HUES6 (cell line): ENCODE measurements around the gene SRD5A3.
"Not testable (repeated sequence)": the region's sequence is repeated elsewhere in the genome, so short reads cannot be mapped to it uniquely, and the experiment has no call there.

Source experiments
- H3K27ac ChIP-seq: 2 replicates; pipeline ENCODE4 v1.7.0; 2013; ENCODE audit warnings: low read depth, mild to moderate bottlenecking, low read length, inconsistent platforms
- H3K27me3 ChIP-seq: 2 replicates; pipeline ENCODE4 v1.6.1; 2013; ENCODE audit warnings: low read length; ENCODE audit not compliant: control insufficient read depth, insufficient read depth
- H3K36me3 ChIP-seq: 2 replicates; pipeline ENCODE4 v1.6.1; 2013; ENCODE audit warnings: low read length; ENCODE audit not compliant: control insufficient read depth, insufficient read depth
- H3K4me1 ChIP-seq: 2 replicates; pipeline ENCODE4 v1.6.1; 2013; ENCODE audit warnings: low read length; ENCODE audit not compliant: control insufficient read depth, insufficient read depth
- H3K4me3 ChIP-seq: 2 replicates; pipeline ENCODE4 v1.5.1; 2013; ENCODE audit warnings: low read depth, low read length
- H3K9ac ChIP-seq: one replicate; pipeline ENCODE4 v1.6.1; 2013; ENCODE audit warnings: mild to moderate bottlenecking, low read length
- H3K9me3 ChIP-seq: 2 replicates; pipeline ENCODE4 v1.6.1; 2013; ENCODE audit warnings: low read depth, low read length; ENCODE audit not compliant: control insufficient read depth, insufficient read depth

The SRD5A3 gene

GRCh38 chr4:55358668-55359067, 12.6 kb downstream of the SRD5A3 start:
- H3K36me3 ChIP-seq, result peaks cover 7% of the 10 kb centered on the region
- H3K4me1 ChIP-seq, result 0 out of 2 replicates have a peak, but pooled peaks cover 6% of the 10 kb centered on the region
- no peak overlapping the region for H3K27ac ChIP-seq
- H3K9me3 ChIP-seq, result no peaks in the 10 kb centered on the region
- H3K27me3 ChIP-seq, result no peaks in the 10 kb centered on the region
- no peak overlapping the region for H3K4me3 ChIP-seq
- H3K9ac ChIP-seq, result no peak overlapping the region

- H3K4me1 ChIP-seq, result peaks cover 7% of the 10 kb centered on the region; the same call in 1 of the 2 replicates
- H3K36me3 ChIP-seq, result peaks cover 8% of the 10 kb centered on the region
- H3K9me3 ChIP-seq, result no peaks in the 10 kb centered on the region
- H3K27me3 ChIP-seq, result no peaks in the 10 kb centered on the region
- H3K9ac ChIP-seq, result no peak overlapping the region
- no peak overlapping the region for H3K4me3 ChIP-seq
- no peak overlapping the region for H3K27ac ChIP-seq
These were observed 13.4 kb downstream of the SRD5A3 start for GRCh38 chr4:55359397-55359916.

DNA sequence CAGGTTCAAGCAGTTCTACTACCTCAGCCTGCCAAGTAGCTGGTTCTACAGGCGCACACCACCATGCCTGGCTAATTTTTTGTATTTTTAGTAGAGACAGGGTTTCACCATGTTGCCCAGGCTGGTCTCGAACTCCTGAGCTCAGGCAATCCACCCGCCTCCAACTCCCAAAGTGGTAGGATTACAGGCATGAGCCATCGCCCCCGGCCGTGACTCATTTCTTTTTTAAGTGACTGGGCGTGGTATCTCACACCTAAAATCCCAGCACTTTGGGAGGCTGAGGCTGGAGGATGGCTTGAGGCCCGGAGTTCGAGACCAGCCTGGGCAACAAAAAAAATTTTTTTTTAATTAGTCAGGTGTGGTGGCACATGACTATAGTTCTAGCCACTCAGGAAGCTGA, 16.9 kb downstream of the SRD5A3 start:
- H3K27me3 ChIP-seq, H3K9me3 ChIP-seq, H3K36me3 ChIP-seq, H3K4me3 ChIP-seq, H3K27ac ChIP-seq, H3K9ac ChIP-seq: not testable (repeated sequence)
- peaks cover 32% of the 10 kb centered on the region for H3K4me1 ChIP-seq

DNA sequence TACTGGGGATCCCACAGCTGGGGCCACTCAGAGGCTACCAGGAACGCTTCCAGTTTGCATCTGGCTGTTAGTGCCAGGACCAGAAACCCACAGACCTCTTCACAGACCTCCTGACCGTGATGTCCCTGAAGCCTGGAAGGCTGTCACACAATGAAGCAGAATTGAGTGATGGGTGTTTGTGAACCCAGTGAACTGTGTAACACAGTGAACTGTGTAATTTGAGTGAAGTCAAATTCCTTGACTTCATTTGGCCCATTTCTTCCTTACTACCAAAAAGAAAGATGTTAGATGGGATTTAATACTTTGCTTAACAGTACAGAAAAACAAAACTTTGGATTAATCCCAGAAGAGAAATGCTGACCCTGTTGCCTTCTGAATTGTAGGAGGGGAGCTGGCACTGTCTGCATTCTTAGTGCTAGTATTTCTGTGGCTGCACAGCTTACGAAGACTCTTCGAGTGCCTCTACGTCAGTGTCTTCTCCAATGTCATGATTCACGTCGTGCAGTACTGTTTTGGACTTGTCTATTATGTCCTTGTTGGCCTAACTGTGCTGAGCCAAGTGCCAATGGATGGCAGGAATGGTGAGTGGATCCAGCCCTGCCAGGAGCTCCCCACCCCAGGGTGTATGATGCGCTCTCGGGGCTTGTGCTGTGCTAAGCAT, 17.8 kb downstream of the SRD5A3 start:
- Histone ChIP-seq H3K36me3 (peaks cover 8% of the 10 kb centered on the region), H3K9ac (no peak overlapping the region), H3K27ac (no peak overlapping the region), H3K4me1 (peaks cover 32% of the 10 kb centered on the region), H3K27me3 (no peaks in the 10 kb centered on the region), H3K4me3 (no peak overlapping the region), H3K9me3 (no peaks in the 10 kb centered on the region)

GRCh38 chr4:55364691-55365344, 18.8 kb downstream of the SRD5A3 start:
- Histone ChIP-seq H3K4me1 (peaks cover 32% of the 10 kb centered on the region), H3K9me3 (no peaks in the 10 kb centered on the region), H3K27me3 (no peaks in the 10 kb centered on the region), H3K9ac (no peak overlapping the region), H3K36me3 (peaks cover 12% of the 10 kb centered on the region; the same call in 1 of the 2 replicates), H3K4me3 (no peak overlapping the region), H3K27ac (no peak overlapping the region; the same call in 1 of the 2 replicates)

DNA sequence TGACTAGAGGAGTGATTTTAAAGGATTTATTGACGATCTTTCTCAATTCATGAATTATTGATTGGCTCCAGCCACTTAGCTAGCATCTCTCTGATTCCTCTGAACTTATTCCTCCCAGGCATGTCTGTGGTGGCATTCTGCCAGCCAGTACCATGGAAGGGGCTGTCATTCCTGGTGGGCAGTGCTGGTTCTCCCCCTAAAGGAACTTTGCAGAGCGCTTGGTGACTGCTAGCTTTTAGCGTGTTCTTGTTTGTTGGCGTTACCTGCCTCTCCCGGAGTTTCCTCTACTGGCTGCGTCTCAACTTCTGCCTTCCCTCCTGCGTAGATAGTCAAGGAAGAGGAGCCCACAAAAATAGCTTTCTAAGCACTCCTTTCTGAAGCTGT, 19.3 kb downstream of the SRD5A3 start:
- Histone ChIP-seq H3K4me3 (no peak overlapping the region), H3K9me3 (no peaks in the 10 kb centered on the region), H3K27ac (no peak overlapping the region), H3K9ac (no peak overlapping the region), H3K36me3 (peaks cover 15% of the 10 kb centered on the region; the same call in 1 of the 2 replicates), H3K4me1 (peaks cover 32% of the 10 kb centered on the region), H3K27me3 (no peaks in the 10 kb centered on the region)

DNA sequence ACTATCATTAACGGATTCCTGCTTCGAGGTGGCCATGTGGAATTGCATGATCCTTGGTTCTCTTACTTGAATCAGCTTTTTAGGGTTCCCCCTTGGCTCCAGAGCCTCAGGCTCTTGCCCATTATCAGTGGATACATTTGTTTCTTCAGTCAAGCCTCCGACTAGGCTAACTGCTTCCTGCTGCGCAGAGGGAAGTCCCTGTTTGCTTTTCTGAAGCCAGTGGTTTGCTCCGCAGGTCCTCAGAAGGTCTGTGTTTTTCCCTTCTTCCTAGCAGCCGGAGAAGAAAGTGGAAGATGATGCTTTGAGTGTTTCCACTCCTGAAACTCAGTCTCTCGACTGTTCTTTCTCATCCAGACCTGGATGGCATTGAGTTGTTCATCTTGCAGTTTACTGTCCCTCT, 20.6 kb downstream of the SRD5A3 start:
- H3K27me3 ChIP-seq, result no peaks in the 10 kb centered on the region
- H3K9me3 ChIP-seq, result no peaks in the 10 kb centered on the region
- H3K4me3 ChIP-seq, result no peak overlapping the region
- H3K9ac ChIP-seq, result no peak overlapping the region
- peaks cover 32% of the 10 kb centered on the region for H3K4me1 ChIP-seq
- H3K27ac ChIP-seq, result no peak overlapping the region
- peaks cover 15% of the 10 kb centered on the region; the same call in 1 of the 2 replicates for H3K36me3 ChIP-seq

GRCh38 chr4:55367084-55367722, 21.2 kb downstream of the SRD5A3 start:
- peaks cover 32% of the 10 kb centered on the region for H3K4me1 ChIP-seq
- H3K9me3 ChIP-seq, result no peaks in the 10 kb centered on the region
- H3K36me3 ChIP-seq, result peaks cover 15% of the 10 kb centered on the region; the same call in 1 of the 2 replicates
- no peaks in the 10 kb centered on the region for H3K27me3 ChIP-seq
- H3K9ac ChIP-seq, result no peak overlapping the region
- H3K4me3 ChIP-seq, result no peak overlapping the region
- H3K27ac ChIP-seq, result no peak overlapping the region

- Histone ChIP-seq H3K9me3 (no peaks in the 10 kb centered on the region), H3K36me3 (peaks cover 9% of the 10 kb centered on the region; the same call in 1 of the 2 replicates), H3K4me3 (no peak overlapping the region), H3K27ac (no peak overlapping the region), H3K27me3 (no peaks in the 10 kb centered on the region), H3K9ac (no peak overlapping the region), H3K4me1 (peaks cover 22% of the 10 kb centered on the region)
These were observed 23.9 kb downstream of the SRD5A3 start for GRCh38 chr4:55369968-55370367.

GRCh38 chr4:55372259-55372658, 26.2 kb downstream of the SRD5A3 start:
- Histone ChIP-seq H3K4me3 (no peak overlapping the region), H3K27me3 (no peaks in the 10 kb centered on the region), H3K9me3 (no peaks in the 10 kb centered on the region), H3K4me1 (peaks cover 2% of the 10 kb centered on the region; the same call in 1 of the 2 replicates), H3K9ac (no peak overlapping the region), H3K36me3 (peaks cover 9% of the 10 kb centered on the region; the same call in 1 of the 2 replicates), H3K27ac (no peak overlapping the region)

DNA sequence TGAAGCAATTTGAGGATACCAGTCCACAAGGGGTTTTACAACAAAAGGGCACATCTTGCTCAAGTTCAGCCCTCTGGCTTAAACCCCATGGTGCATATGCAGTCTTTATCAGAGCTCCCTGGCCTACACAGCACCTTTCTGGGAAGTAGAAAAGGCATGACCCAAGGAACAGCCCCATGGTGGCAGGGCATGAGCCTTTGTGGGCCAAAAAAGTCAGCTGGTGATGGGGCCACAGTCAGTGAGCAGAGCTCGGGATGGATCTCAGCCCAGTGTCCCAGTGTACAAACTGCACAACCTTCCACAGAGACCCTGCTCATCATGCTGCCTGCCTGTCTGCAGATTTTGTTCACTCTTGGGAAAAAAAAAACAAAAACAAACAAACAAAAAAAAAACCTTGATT, 27.4 kb downstream of the SRD5A3 start:
- no peaks in the 10 kb centered on the region for H3K4me1 ChIP-seq
- H3K4me3 ChIP-seq, result no peak overlapping the region
- H3K27me3 ChIP-seq, result no peaks in the 10 kb centered on the region
- no peaks in the 10 kb centered on the region for H3K9me3 ChIP-seq
- H3K9ac ChIP-seq, result no peak overlapping the region
- no peak overlapping the region for H3K27ac ChIP-seq
- H3K36me3 ChIP-seq, result peaks cover 9% of the 10 kb centered on the region; the same call in 1 of the 2 replicates
